GM12873 (cell line): ENCODE measurements around the gene ANKS1B.

Experiments used
- CTCF ChIP-seq: IDR thresholded peaks from 2 replicates; pipeline ENCODE4 v1.5.1; 2012; ENCODE audit warnings: low read depth, mild to moderate bottlenecking, moderate library complexity, low read length, control low read depth; ENCODE audit not compliant: insufficient read depth; ENCODE audit errors: missing control alignments

ANKS1B gene

GRCh38 chr12:98823012-98823411 lies 1161.7 kb downstream of the ANKS1B start:
- TF ChIP-seq CTCF, result no peak

- no peak for TF ChIP-seq CTCF
These were observed 1162.9 kb downstream of the ANKS1B start for GRCh38 chr12:98821866-98822265.

- TF ChIP-seq CTCF, result no peak
These were observed 1163.5 kb downstream of the ANKS1B start for GRCh38 chr12:98821232-98821631.

GRCh38 chr12:98819821-98820404 lies 1164.8 kb downstream of the ANKS1B start:
- no peak for TF ChIP-seq CTCF

GRCh38 chr12:98819071-98819470 lies 1165.7 kb downstream of the ANKS1B start:
- no peak for TF ChIP-seq CTCF

GRCh38 chr12:98818239-98818638 lies 1166.5 kb downstream of the ANKS1B start:
- no peak for TF ChIP-seq CTCF

- no peak for TF ChIP-seq CTCF
These were observed 1167.0 kb downstream of the ANKS1B start for GRCh38 chr12:98817742-98818141.

- TF ChIP-seq CTCF, result no peak
These were observed 1168.0 kb downstream of the ANKS1B start for GRCh38 chr12:98816720-98817119.
